ENCODE measurements around the gene MRPS31.
"Not testable (repeated sequence)": the region's sequence is repeated elsewhere in the genome, so short reads cannot be mapped to it uniquely, and the experiment has no call there.

The MRPS31 gene

GRCh38 chr13:40758811-40759210 lies 12.2 kb downstream of the MRPS31 start:
- DNase-seq (ENCODE audit: low read depth): no peak

- DNase-seq (ENCODE audit: low read depth): no peak
Measured at GRCh38 chr13:40756042-40756441, 14.9 kb downstream of the MRPS31 start.

GRCh38 chr13:40755082-40755700 lies 15.8 kb downstream of the MRPS31 start:
- no peak for DNase-seq (ENCODE audit: low read depth)

- no peak for DNase-seq (ENCODE audit: low read depth)
Measured at GRCh38 chr13:40749327-40749726, 21.7 kb downstream of the MRPS31 start.

- not testable (repeated sequence) for DNase-seq (ENCODE audit: low read depth)
Measured at GRCh38 chr13:40735232-40735548, 35.8 kb downstream of the MRPS31 start.

GRCh38 chr13:40734536-40735231 lies 36.3 kb downstream of the MRPS31 start:
- DNase-seq (ENCODE audit: low read depth): not testable (repeated sequence)

GRCh38 chr13:40732658-40733057 lies 38.3 kb downstream of the MRPS31 start:
- no peak for DNase-seq (ENCODE audit: low read depth)

- no peak for DNase-seq (ENCODE audit: low read depth)
Measured at GRCh38 chr13:40728595-40728994, 42.4 kb downstream of the MRPS31 start.

GRCh38 chr13:40714433-40714832 lies 56.6 kb downstream of the MRPS31 start:
- DNase-seq (ENCODE audit: low read depth): not testable (repeated sequence)

- no peak for DNase-seq (ENCODE audit: low read depth)
Measured at GRCh38 chr13:40706439-40706838, 64.6 kb downstream of the MRPS31 start.

GRCh38 chr13:40697711-40698110 lies 73.3 kb downstream of the MRPS31 start:
- no peak for DNase-seq (ENCODE audit: low read depth)

- no peak for DNase-seq (ENCODE audit: low read depth)
Measured at GRCh38 chr13:40694426-40694825, 76.6 kb downstream of the MRPS31 start.

GRCh38 chr13:40692946-40693345 lies 78.0 kb downstream of the MRPS31 start:
- no peak for DNase-seq (ENCODE audit: low read depth)

- DNase-seq (ENCODE audit: low read depth): no peak
Measured at GRCh38 chr13:40688781-40689180, 82.2 kb downstream of the MRPS31 start.

- no peak for DNase-seq (ENCODE audit: low read depth)
Measured at GRCh38 chr13:40682449-40683240, 88.3 kb downstream of the MRPS31 start.

- DNase-seq (ENCODE audit: low read depth): no peak
Measured at GRCh38 chr13:40681341-40682146, 89.4 kb downstream of the MRPS31 start.

- no peak for DNase-seq (ENCODE audit: low read depth)
Measured at GRCh38 chr13:40680659-40681323, 90.2 kb downstream of the MRPS31 start.

- DNase-seq (ENCODE audit: low read depth): no peak
Measured at GRCh38 chr13:40679480-40679985, 91.5 kb downstream of the MRPS31 start.
